ENCODE results near the gene C19orf47.

The C19orf47 gene

GRCh38 chr19:40348125-40348913 is at the start of gene C19orf47, which contains the start of gene PLD3:
Gene C19orf47, minus strand, starts transcription at chr19:40348397. Its CDS starts 6,540 bp downstream, at chr19:40341857.
Gene PLD3, plus strand, starts transcription at chr19:40348695. Its CDS starts 17,789 bp downstream, at chr19:40366484.
- peak; percentile 95 for DNase-seq

- no peak for DNase-seq
Observed at GRCh38 chr19:40397568-40397906, 49.3 kb upstream of the C19orf47 start.

GRCh38 chr19:40396886-40397567 is 48.8 kb upstream of the C19orf47 start:
- no peak for DNase-seq

- no peak for DNase-seq
Observed at GRCh38 chr19:40395956-40396355, 47.8 kb upstream of the C19orf47 start.

GRCh38 chr19:40394816-40395210 is 46.6 kb upstream of the C19orf47 start:
- no peak for DNase-seq

- DNase-seq = no peak
Observed at GRCh38 chr19:40393894-40394815, 46.0 kb upstream of the C19orf47 start.

GRCh38 chr19:40392894-40393517 is 44.8 kb upstream of the C19orf47 start:
- DNase-seq = no peak

GRCh38 chr19:40392123-40392522 is 43.9 kb upstream of the C19orf47 start:
- DNase-seq = no peak

GRCh38 chr19:40390084-40390742 is 42.0 kb upstream of the C19orf47 start, which contains the start of gene HIPK4:
Gene HIPK4, minus strand, starts transcription at chr19:40390181. Its CDS starts 279 bp downstream, at chr19:40389902.
- no peak for DNase-seq

- DNase-seq = no peak
Observed at GRCh38 chr19:40389404-40390083, 41.3 kb upstream of the C19orf47 start.

- DNase-seq = no peak
Observed at GRCh38 chr19:40388481-40388880, 40.3 kb upstream of the C19orf47 start.

- no peak for DNase-seq
Observed at GRCh38 chr19:40387155-40387554, 39.0 kb upstream of the C19orf47 start.

- no peak for DNase-seq
Observed at GRCh38 chr19:40383668-40384248, 35.6 kb upstream of the C19orf47 start.

GRCh38 chr19:40381321-40381720 is 33.1 kb upstream of the C19orf47 start:
- no peak for DNase-seq

GRCh38 chr19:40380199-40381037 is 32.2 kb upstream of the C19orf47 start:
- DNase-seq = no peak

- DNase-seq = no peak
Observed at GRCh38 chr19:40379446-40380198, 31.4 kb upstream of the C19orf47 start.

GRCh38 chr19:40378509-40378908 is 30.3 kb upstream of the C19orf47 start:
- no peak for DNase-seq

GRCh38 chr19:40377876-40378385 is 29.7 kb upstream of the C19orf47 start:
- no peak for DNase-seq

- DNase-seq = no peak
Observed at GRCh38 chr19:40376286-40376862, 28.2 kb upstream of the C19orf47 start.
